HG02981 (cell line): ENCODE results near the gene TRA2B.
A peak's percentile ranks its signal among the peaks of the same experiment; 100 is the strongest.

Experiments
- ATAC-seq: cut with Tn5 transposase; IDR thresholded peaks from one replicate; pipeline ENCODE4 v1.9.1; 2021; ENCODE audit warnings: mild to moderate bottlenecking, moderate library complexity; ENCODE audit not compliant: unreplicated experiment

TRA2B gene

GRCh38 chr3:185937689-185938374, at the start of gene TRA2B:
Gene TRA2B, minus strand, starts transcription at chr3:185938014. Its CDS starts 154 bp downstream, at chr3:185937860.
- peak; percentile 96 for ATAC-seq

GRCh38 chr3:185986198-185986777, 48.5 kb upstream of the TRA2B start:
- ATAC-seq = no peak

- ATAC-seq = no peak
These were observed 46.4 kb upstream of the TRA2B start for GRCh38 chr3:185984203-185984602.

- peak; percentile 65 for ATAC-seq
These were observed 45.8 kb upstream of the TRA2B start for GRCh38 chr3:185983495-185984141.

- no peak for ATAC-seq
These were observed 44.8 kb upstream of the TRA2B start for GRCh38 chr3:185982632-185983031.

GRCh38 chr3:185981621-185982020, 43.8 kb upstream of the TRA2B start:
- no peak for ATAC-seq

GRCh38 chr3:185979721-185980121, 41.9 kb upstream of the TRA2B start:
- ATAC-seq = no peak

- no peak for ATAC-seq
These were observed 40.7 kb upstream of the TRA2B start for GRCh38 chr3:185978516-185978915.

- no peak for ATAC-seq
These were observed 39.8 kb upstream of the TRA2B start for GRCh38 chr3:185977679-185978040.

GRCh38 chr3:185976977-185977678, 39.3 kb upstream of the TRA2B start:
- ATAC-seq = peak; percentile 87

GRCh38 chr3:185976100-185976499, 38.3 kb upstream of the TRA2B start:
- ATAC-seq = no peak

- no peak for ATAC-seq
These were observed 33.8 kb upstream of the TRA2B start for GRCh38 chr3:185971579-185971978.

GRCh38 chr3:185968168-185968567, 30.4 kb upstream of the TRA2B start:
- ATAC-seq = no peak

- ATAC-seq = no peak
These were observed 28.8 kb upstream of the TRA2B start for GRCh38 chr3:185966655-185967054.

- no peak for ATAC-seq
These were observed 27.7 kb upstream of the TRA2B start for GRCh38 chr3:185965496-185965895.

- no peak for ATAC-seq
These were observed 23.9 kb upstream of the TRA2B start for GRCh38 chr3:185961675-185962232.

- no peak for ATAC-seq
These were observed 22.9 kb upstream of the TRA2B start for GRCh38 chr3:185960522-185961288.

GRCh38 chr3:185959609-185960521, 22.1 kb upstream of the TRA2B start:
- ATAC-seq = no peak

- no peak for ATAC-seq
These were observed 20.8 kb upstream of the TRA2B start for GRCh38 chr3:185958626-185959025.

GRCh38 chr3:185956244-185956643, 18.4 kb upstream of the TRA2B start:
- ATAC-seq = no peak
